NCI-H524 treated with DMSO at 0.1 percent for 48 hours (cell line): ENCODE results near the gene ETNK2.
"Not testable (repeated sequence)": the region's sequence is repeated elsewhere in the genome, so short reads cannot be mapped to it uniquely, and the experiment has no call there.

Source experiments
- DNase-seq: peaks from one replicate; lab custom pipeline; 2025; lab: John Stamatoyannopoulos, UW

ETNK2 gene

DNA sequence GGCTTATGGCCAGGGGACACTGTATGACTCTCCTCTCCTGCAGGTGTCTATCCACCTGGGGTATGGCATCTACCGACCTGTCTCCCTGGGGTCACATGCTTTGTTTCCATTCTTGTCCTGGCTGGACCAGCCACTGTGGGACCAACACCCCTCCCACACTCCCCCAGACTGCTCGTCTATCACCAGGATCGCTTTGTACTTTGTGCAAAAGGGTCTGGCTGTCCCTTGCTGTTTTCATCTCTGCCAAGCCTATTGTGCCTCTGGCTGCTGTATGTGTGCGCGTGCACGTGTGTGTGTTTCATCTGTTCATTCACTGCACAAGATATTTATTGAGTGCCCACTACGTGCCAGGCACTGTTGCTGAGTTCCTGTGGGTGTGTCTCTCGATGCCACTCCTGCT, 25.5 kb downstream of the ETNK2 start:
- DNase-seq: no peak

DNA sequence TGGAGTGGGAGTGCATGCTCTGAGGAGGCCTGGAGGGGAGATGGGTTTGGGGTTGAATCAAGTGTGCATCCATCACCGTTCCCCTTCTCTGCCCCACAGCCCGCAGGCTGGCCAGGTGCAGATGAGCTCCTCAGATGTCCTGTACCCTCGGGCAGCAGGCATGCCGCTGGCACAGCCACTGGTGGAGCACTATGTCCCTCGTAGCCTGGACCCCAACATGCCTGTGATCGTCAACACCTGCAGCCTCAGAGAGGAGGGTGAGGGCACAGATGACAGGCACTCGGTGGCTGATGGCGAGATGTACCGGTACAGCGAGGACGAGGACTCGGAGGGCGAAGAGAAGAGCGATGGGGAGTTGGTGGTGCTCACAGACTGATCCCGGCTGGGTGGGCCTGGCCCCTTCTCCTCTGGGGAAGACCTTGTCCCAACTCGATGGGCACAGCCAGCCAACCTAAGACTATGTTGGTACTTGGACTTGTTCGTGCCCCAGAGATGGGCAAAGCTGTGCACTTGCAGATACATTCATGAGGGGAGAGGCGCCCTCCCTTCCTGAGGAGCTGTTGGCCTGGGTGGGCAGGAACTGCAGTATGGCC, 26.0 kb downstream of the ETNK2 start:
- no peak for DNase-seq

DNA sequence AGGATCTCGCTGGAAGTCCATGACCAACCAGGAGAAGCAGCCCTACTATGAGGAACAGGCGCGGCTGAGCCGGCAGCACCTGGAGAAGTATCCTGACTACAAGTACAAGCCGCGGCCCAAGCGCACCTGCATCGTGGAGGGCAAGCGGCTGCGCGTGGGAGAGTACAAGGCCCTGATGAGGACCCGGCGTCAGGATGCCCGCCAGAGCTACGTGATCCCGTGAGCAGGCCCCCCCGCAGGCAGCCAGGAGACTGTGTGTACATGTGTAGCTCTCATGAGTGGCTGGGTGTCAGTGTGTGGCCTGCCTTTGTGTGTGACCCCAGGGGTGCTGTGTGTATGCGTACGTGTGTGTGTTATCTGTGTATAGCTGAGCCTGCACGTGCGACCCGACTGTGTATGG, 27.2 kb downstream of the ETNK2 start:
- DNase-seq: no peak

DNA sequence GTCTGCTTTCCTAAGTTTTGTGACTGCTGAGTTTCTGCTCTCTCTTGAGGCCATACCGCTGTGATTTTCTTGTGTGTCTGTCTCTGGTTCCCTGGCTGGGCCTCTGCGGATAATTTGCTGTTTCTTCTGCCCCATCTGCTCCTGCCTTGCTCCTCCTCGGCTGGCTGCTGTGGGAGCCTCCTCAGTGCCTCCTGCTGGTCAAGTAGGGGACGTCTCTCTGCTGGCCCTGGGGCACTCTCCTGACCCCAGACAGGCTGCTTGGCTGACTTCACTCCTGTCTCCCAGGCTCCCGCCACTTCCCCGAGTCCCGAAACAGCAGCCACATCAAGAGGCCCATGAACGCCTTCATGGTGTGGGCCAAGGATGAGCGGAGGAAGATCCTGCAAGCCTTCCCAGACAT, 28.5 kb downstream of the ETNK2 start:
- DNase-seq: no peak

DNA sequence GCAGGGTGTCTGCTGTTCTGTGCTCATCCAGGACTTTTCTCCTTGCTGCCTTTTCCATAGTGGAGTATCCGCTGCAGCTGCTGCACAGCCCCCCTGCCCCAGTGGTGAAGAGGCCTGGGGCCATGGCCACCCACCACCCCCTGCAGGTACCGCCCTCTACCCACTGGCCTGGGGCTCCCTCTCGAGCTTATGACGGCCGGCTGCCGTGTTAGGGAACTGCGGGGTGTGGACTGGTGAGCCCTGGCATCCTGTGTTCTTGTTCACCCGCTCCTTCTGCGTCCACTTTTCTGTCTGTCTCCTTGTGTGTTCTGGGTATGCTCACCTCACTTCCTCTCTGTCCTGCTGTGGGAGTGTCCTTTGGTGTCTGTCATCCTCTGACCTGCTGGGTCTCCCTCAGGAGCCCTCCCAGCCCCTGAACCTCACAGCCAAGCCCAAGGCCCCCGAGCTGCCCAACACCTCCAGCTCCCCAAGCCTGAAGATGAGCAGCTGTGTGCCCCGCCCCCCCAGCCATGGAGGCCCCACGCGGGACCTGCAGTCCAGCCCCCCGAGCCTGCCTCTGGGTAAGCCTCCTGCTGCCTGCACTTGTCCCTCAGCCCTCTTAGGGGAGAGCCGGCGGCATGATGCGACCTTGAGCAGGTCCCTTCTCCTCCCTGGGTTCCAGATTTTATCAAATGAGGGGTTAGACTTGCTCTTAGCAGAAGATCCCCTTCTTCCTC, 29.8 kb downstream of the ETNK2 start:
- no peak for DNase-seq

DNA sequence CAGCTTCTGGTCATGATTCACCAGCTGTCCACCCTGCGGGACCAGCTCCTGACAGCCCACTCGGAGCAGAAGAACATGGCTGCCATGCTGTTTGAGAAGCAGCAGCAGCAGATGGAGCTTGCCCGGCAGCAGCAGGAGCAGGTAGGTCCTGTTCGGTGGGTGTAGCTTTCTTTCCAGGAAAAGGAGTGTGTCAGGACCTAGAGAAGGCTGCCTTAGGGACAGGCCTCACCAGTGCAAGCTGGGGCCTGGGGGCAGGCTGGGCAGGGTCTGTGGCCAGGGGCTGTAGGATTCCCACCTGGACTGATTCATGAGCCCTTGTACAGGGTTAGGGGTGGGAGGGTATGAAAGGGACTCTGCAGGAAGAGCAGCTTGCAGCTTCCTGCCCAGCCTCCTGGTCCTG, 35.3 kb downstream of the ETNK2 start:
- no peak for DNase-seq

DNA sequence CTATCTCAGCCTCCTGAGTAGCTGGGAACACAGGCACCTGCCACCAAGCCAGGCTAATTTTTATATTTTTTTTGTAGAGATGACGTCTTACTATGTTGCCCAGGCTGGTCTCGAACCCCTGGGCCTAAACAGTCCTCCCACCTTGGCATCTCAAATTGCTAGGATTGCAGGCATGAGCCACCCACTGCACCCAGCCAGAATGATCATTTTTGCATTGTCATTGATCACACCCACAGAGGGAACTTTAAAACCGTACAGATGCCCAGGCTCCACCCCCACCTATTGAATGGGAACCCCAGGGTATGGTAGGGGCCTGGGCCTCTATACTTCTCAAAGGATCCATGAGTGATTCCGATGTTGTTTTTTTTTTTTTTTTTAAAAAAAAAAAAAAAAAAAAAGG, 36.7 kb downstream of the ETNK2 start:
- DNase-seq: no peak

DNA sequence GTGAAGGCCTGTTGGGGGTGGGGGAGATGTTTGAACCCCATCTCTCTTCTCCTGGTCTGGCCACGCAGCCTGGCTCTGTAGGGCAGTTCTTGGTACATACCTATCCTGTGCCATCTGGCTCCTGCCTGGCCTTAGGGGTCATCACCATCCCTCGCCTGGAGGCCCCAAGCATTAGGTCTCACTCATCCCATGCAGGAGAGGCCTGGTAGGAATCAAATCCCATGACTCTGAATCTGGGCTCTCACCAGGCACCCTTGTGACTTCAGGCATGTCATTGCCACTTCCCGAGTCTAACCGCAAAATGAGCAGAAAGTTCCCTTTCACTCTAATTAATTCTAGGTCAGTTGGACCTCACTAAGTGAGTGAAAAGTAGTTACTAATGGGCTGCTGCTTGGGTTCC, 37.2 kb downstream of the ETNK2 start:
- no peak for DNase-seq

DNA sequence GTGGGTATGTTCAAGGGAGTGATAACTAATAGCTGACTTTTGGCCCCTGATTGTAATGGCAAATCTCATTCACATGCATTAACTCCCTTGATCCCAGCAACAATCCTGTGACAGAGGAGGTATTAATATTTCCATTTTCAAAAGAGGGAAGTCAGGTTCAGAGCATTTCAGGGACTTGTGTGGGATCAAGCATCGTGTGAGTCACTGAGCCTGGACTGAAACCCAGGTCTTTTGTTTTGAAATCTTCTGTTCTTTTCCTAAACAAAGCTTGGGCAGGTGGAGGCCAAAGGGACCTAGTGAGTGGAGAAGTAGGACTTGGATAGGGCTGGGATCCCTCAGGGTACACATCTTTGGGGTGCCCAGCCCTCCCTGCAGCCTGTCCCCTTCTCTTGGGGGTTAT, 37.9 kb downstream of the ETNK2 start:
- DNase-seq: no peak

DNA sequence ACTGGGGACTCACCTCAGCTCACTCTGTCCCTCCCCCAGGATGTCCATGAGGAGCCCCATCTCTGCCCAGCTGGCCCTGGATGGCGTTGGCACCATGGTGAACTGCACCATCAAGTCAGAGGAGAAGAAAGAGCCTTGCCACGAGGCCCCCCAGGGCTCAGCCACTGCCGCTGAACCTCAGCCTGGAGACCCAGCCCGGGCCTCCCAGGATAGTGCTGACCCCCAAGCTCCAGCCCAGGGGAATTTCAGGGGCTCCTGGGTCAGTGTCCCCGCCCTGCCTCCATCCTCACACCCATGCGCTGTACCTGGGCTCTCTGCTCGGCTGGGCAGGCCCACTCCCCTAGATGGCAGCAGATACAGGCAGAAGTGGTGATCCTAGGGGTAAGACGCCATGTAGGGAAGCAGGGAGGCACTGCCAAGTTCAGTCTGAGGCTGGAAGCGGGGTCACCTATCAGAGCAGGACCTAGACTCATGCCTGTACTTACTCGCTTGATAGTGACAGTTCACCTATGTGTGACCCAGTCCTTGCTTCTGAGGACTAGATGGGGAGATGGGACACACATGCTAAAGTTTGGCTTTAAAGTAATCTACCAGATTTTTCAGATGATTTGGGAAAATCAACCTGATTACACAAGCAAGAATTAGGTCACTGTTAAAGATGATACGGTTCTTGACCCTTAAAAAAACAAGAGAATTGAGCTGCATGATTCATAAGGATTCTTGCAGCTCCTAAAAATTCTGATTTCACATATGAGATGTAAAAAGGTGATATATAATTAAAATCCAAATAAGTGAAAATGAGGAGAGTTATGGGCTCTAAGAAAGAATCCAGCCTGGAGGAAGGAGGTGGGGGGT, 38.7 kb downstream of the ETNK2 start:
- no peak for DNase-seq

DNA sequence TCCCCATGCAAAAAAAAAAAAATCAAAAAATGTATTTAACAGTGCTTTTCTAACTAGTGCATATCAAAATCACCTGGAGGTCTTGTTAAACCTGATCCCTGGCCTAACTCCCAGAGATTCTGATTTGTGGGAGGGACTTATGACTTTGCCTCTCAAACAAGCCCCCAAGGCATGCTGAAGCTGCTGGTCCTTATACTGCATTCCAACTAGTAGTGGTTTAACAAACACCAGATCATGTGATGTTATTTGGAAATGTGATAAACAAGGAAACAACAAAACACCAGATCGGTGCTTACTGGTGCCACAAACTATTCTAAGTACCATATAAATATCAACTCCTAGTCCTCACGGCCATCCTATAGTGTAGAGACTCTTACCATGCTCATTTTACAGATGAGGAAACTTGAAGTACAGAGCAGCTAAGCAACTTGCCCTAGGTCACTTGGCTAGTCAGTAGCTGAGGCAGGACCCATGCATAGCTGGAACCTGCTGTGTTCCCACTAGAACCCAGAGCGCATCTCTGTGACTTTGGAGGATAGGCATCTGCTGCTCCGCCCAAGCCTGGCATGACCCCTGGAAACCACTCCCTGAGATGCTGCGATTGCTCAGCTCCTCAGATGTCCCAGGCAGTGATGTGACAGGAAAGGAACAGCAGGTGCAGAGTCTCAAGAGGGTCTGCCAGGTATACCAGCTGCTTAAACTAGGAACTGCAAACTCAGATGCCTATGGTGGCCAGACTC, 40.8 kb downstream of the ETNK2 start:
- no peak for DNase-seq

DNA sequence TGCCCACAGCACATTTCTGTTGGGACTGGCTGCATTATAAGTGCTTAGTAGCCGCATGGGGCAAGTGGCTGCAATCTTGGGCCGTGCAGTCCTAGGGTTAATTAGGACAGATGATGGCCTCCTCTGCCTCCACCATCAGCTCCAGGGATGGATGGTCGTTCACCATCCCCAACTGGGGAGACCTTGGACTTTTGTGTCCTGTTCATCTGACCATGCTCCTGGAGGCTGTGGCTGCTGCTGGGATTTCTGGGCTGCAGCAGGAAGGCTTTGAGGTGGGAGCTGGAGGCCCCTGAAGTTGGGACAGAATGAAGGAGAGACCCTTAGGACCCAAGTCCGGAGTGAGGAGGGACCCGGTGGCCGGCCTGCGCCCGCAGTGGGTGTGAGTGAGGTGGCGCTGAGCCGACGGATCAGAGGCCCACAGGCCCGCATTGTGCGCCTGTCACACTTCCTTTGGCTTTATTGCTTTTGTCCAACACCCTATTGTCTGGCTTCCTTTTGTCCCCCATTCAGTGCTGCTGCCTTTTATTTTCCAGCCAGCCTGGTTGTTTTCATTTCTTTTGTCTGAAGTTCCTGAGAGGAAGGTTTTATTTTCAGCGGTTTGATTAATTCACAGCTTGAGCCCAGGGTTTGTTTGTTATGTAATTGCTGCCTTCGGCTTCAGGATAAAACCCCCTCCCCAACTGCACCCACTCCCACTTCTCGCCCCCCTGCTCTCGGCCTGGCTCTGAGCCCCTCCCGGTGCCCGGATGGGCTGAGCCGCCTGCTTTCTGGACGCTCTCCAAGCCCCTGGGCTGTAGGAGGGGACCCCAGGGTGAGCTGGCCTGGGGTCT, 43.3 kb downstream of the ETNK2 start:
- no peak for DNase-seq

DNA sequence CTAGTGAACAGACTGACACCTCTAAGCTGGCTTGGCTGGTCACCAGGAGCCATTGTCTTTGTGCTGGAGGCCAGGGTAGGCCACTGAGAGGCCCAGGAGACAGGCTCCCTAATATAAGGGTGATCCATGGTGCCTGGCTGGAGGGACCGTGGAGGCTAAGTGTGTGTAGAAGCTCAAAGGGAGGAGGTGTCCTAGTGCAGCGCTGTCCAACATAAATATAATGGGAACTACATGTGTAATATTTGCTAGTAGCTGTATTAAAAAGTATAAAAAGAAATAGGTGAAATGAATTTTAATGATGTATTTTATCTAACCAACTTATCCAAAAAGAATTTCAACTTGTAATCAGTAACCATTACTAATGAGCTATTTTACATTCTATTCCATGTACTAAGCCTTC, 44.0 kb downstream of the ETNK2 start:
- no peak for DNase-seq

DNA sequence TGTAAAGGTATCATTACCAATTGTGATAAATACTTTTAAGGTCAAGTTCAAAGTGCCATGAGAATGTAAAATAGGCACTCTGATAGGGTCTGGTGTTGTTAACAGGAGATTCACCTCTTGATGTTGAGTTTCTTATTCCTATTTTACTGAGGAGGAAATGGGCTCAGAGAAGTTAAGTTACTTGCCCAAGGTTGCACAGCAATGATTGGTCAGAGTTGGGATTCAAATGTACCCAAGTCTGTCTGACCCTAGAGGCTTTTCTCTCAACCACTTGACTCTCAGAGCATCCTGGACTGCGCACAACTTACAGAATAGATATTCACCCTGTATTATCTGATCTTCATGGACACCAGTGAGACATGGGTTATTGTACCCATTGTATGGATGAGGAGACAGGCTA, 45.0 kb downstream of the ETNK2 start:
- no peak for DNase-seq

DNA sequence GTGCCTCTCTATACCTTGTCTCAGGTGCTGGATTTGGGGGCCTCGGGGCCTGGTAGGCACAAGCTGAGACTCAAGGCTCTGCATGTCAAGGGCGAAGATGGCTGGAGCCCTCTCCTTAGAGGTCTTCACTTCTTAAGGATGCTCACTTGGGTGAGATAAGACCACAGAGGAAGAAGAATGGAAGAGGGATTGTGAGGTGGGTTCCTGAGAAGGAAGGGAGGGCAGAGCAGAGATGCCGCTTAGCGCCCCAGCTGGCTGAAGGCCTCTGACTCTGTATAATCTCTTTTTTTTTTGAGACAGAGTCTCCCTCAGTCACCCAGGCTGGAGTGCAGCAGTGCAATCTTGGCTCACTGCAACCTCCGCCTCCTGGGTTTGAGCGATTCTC, 46.7 kb downstream of the ETNK2 start:
- DNase-seq: no peak

DNA sequence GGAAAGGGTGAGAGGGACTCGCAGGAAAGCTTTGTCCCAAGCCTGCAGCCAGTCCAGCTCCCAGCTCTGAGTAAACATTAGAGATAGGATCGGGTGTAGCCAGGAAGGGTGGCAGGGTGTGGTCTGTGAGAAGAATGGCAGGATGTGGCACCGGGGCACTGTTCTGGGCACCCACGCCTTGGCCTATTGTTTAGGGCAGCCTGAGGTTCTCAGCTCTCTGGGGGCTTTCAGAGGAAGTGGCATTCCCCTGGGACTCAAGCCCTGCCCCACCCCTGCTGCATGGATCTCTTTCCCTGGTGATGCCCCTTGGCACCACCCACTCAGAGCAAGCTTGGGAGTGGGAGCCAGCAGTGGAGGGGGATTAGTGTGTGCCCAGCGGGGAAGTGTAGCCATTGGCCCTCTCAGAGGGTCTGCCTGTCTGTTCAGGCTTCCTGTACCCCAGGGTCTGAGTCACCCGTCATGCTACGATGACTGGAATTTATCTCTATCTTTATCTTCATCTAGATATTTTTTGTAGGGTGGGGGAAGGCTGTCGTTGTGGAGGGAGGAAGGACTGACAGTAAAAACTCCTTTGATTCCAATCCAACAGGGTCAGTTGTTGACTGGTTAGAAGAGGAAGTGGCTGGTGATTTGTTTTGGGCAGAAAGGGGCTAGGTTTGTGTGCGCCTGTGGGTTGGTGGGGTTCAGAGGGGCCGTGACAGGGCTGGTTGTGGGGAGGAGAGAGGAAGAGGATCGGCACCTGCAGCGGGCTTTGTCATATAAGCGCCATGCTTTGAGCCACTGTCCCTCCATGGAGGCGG, 47.3 kb downstream of the ETNK2 start:
- no peak for DNase-seq

DNA sequence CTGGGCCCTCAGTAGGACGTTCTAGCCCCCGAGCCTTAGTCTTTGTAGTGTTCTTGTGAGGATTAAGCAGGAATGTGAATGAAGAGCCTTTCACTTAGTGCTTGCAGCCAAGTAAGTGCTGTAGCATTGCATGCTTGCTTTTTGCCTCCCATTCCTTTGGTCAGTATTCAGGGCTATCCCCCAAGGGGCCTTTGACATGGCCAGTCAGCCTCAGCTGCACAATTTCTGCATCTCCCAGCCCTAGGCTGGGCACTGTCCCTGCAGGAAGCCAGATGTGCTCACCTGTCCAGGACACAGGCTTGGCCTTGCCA, 48.5 kb downstream of the ETNK2 start:
- DNase-seq: no peak

DNA sequence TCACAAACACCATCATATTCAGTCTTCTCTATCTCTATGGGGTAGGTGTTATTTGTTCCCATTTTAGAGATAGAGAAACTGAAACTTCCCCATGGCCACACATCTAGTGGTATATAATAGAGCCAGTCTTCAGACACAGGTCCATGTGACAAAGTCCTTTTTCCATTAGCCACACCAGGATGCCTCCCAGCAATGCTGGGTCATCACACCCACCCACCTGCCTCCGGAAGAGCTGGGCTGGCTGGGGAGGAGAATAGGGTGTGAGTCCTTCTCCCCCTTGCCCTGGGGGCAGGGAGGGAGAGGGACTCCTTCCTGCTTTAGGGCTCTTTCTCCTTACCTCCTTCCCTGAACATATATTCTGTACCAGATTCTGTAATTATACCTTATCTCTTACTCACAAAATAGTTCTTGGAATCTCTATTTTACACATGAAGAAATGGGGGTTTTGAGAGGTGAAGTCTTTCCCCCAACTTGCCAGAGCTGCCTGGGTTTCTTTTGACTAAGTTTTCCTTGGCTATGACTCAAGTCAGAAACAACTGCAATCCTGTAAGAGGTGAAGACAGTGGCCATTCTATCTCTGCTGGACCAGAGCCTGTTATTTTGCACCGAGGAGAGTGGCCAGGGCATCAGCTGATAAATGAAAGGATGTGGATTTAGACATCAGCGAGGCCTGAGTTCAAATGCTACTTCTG, 49.0 kb downstream of the ETNK2 start:
- DNase-seq: no peak

DNA sequence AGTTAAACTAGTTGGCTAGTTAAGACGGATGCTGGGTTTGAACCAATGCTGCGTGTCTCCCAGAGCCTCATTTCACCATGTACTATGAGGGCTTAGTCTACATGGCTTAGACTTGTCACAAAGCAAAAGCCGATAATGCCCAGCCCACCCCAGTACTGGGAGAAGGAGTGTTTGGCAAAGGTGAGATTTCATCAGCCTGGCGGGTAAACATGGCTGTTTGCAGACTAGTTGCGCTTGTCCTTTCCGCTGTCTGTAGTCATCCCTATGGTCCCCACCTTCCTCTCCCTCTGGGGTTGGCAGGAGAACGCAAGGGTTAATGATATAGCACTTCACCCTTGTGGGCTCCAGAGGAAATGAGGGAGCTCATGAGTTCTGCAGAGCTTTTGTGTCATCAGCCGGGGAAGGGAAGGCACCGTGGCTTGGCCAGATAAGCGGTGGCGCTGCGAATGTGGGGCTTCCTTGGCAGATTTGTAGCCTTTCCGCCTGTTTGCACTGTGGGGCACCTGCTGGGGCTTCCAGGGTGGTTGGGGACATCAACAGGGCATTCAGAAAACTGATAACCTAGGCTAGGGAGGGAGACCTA, 49.7 kb downstream of the ETNK2 start:
- no peak for DNase-seq

DNA sequence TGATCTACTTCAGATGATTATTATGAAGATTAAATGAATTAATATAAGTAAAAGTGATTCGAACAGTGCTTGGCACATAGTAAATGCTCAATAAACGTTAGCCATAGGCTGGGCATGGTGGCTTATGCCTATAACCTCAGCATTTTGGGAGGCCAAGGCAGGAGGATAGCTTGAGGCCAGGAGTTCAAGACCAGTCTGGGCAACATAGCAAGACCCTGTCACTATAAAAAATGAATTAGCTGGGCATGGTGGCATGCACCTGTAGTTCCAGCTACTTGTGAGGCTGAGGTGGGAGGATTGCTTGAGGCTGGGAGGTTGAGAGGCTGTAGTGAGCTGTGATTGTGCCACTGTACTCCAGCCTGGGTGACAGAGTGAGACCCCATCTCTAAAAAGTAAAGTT, 52.1 kb downstream of the ETNK2 start:
- DNase-seq: not testable (repeated sequence)
